HG02970 (cell line): Measurements from ENCODE around the gene MRPL34.
"Not testable (repeated sequence)": the region's sequence is repeated elsewhere in the genome, so short reads cannot be mapped to it uniquely, and the experiment has no call there.

ENCODE experiments used
- ATAC-seq: cut with Tn5 transposase; IDR thresholded peaks from one replicate; pipeline ENCODE4 v1.9.1; 2021; ENCODE audit warnings: mild to moderate bottlenecking, moderate library complexity, moderate number of reproducible peaks; ENCODE audit not compliant: unreplicated experiment, low FRiP score

The MRPL34 gene

DNA sequence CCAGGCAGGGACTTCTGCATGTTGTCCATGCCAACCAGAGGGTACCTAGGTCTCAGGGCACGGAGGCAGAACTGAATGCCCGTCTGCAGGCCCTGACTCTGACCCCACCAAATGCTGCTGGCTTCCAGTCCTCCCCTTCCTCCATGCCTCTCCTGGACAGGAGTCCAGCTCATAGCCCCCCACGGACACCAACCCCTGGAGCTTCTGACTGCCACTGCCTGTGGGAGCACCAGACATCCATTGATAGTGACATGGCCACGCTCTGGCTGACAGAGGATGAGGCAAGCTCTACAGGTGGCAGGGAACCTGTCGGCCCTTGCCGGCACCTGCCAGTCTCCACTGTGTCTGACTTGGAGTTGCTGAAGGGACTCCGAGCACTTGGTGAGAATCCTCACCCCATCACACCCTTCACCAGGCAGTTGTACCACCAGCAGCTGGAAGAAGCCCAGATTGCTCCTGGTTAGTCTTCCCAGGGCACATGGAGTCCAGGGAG is 22.1 kb upstream of the MRPL34 start:
- ATAC-seq: no peak

GRCh38 chr19:17285415-17286135 is 20.1 kb upstream of the MRPL34 start:
- no peak for ATAC-seq

- ATAC-seq: no peak
Measured at GRCh38 chr19:17286263-17286662, 19.4 kb upstream of the MRPL34 start.

GRCh38 chr19:17286752-17287151 is 18.9 kb upstream of the MRPL34 start:
- ATAC-seq: no peak

GRCh38 chr19:17289489-17289888 is 16.2 kb upstream of the MRPL34 start:
- no peak for ATAC-seq

GRCh38 chr19:17292301-17293074 is 13.2 kb upstream of the MRPL34 start:
- ATAC-seq: peak; percentile 71

DNA sequence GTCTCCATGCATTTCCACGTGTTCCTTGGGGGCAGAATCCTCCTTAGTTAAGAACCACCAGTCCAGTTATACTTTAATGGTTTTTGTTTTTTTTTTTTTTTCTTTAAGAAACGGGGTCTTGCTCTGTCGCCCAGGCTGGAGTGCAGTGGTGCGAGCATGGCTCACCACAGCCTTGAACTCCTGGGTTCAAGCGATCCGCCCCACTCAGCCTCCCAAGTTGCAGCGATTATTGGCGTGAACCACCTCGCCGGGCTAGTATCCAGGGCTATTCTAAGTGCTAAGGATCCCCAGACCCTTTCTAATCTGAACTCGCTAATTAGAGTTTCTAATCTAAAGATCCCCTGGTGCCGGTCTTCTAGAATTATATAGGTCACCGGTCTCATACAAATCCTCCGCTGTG is 12.1 kb upstream of the MRPL34 start:
- no peak for ATAC-seq

- no peak for ATAC-seq
Measured at GRCh38 chr19:17294051-17294891, 11.4 kb upstream of the MRPL34 start.

DNA sequence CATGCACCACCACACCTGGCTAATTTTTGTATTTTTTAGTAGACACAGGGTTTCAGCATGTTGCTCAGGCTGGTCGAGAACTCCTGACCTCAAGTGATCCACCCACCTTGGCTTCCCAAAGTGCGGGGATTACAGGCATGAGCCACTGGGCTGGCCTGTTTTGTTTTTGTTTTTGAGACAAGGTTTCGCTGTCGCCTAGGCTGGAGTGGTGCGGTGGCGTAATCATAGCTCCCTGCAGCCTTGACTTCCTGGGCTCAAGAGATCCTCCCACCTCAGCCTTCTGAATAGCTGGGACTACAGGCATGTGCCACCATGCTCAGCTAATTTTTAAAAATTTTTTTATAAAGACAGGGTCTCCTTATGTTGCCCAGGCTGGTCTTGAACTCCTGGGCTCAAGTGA is 10.1 kb upstream of the MRPL34 start:
- ATAC-seq: not testable (repeated sequence)

DNA sequence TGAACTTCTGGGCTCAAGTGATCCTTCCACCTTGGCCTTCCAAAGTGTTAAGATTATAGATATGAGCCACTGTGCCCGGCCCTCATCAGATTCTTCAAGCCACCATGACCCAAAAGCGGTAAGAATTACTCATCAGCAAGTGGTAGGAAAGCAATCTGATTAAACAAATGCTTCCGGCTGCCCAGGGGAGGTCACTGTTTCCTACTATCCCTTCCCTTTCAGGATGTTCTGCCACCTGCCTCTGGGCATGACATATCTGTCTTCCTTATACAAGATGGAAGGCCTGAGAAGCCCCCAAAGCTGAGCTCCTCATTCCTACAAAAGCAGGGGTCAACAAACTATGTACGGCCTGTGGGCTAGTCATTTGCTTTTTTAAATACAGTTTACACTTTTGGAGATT is 9.4 kb upstream of the MRPL34 start:
- ATAC-seq: no peak

- no peak for ATAC-seq
Measured at GRCh38 chr19:17296976-17297375, 8.7 kb upstream of the MRPL34 start.

DNA sequence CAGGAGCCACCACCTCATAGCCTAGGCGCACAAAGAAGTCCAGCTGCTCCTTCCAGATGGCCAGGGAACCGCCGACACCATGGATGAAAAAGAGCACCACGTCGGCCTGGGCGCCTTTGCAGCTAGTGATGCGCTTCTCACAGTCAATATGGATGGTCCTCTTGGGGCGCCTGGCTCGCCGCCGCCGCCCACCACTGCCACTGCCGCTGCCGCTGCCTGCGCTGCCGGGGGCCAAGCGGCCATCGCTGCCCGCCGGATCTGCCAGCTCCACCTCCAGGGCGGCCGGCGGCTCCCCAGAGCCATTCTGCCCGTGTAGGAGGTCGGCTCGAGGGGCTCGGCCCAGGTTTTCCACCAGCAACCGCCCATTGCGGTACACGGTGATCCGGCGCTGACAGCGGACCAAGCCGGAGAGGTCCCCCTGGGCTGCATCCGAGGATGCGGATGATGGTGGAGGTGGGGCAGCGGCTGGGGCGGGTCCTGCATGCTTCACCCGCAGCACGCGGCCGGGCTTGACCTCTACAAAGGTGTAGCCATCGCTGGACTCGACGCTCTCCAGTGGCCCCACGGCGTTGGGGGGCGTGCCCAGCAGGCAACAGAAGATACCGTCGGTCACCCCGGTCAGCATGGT is 4.6 kb upstream of the MRPL34 start:
- ATAC-seq: no peak

DNA sequence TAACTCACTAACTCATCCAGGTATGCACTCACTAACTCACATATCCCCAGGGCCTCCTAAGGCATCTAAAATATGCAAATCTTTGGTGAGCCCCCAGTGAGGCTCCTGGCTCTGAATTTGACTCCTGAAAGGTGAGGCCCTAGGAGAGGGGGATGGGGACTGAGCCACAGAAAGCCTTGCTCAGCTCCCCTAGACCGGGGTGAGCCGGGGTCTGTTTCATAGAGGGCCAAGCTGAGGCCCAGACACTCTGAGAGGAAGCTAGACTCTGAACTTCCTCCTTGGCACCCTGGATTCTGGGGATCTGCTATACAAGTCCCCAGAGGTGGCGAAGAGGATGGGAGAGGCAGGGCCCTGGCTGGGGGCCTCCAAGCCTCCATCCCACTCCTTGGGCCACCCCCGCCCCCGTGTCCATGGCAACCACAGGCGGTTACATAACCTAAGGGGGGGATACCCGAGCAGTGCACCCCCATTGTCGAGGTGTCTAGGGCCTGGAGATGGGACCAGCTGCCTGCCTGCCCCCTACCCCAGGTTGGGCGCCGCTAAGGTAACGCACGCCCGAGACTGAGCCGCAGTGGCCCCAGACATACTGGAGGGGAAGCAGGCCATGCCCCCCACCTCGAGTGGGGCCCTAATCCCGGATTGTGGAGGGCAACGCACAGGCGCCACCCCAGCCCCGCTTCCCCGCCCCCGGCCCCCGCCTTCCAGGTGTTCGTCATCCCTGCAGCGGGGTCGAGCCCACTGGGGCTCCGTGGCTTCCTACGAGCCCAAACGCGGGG is 3.1 kb upstream of the MRPL34 start:
- ATAC-seq: no peak

GRCh38 chr19:17303167-17303939 is 2.3 kb upstream of the MRPL34 start, which contains the start of gene ABHD8:
Gene ABHD8, minus strand, starts transcription at chr19:17303425. Its CDS starts 1,809 bp downstream, at chr19:17301616.
- peak; percentile 44 for ATAC-seq

DNA sequence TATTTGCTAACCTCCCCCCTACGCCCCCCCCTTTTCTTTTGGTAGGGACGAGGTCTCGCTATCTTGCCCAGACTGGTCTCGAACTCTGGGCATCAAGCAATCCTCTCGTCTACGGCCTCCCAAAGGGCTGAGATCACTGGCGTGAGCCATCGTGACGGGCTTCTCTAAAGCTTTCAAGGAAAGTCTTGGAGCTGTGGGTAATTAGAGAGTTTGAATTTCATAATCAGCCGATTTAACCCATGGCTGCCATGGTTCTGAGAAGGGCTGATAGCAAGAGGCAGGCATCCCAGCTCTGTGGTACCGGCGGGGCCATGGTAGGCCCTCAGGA is 1.8 kb upstream of the MRPL34 start:
- no peak for ATAC-seq

DNA sequence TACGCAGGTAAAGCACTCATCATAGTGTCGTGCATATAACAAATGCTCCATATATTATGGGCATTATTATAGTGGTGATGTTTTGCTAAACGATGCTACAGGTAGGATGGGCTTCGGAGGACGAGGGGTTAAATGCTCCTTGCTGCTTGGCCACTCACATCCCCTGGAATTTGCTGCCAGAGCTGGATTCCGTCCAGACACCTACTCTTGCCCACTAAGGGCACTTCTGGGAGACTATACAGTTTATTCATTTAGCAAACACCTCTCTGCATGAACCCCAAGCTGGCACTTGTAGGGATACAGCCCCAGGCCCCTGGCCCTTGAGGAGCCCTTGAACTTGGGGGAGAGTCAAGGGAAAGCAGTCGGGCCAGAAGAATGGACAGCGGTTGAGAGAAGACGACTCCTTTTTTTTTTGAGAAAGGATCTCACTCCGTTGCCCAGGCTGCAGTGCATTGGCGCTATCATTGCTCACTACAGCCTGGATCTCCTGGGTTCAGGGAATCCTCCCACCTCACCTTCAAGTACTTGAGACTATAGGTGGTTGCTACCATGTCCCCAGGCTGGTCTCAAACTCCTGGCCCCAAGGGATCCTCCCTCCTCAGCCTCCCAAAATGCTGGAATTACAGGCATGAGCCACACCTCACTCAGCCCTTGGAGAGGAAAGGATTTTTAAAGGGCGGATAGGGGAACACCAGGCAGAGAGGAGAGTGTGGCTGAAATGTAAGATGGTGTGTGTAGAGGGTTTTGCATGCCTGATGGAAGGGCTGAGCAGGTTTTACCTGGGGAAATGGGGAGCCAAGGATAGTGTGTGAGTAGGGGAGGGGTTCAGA is 1.1 kb upstream of the MRPL34 start:
- ATAC-seq: no peak

GRCh38 chr19:17305216-17305516 is 506 bp upstream of the MRPL34 start:
- no peak for ATAC-seq

DNA sequence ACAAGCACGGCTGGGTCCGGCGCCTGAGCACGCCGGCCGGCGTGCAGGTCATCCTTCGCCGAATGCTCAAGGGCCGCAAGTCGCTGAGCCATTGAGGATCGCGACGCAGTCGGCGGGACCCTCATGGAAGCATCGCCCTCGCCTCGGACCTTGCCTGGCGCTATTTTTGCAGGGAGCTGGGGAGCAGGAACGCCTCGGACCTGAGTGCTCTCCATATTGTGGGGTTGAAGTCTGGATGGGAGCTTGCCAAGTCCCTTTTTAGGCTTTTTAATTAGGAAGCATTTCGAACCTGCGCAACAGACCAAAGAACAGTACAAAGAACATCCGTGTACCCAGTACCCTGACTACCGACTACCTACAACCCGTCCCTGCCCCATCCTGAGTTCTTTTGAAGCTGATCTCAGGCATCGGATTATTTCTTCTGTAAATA is 628 bp downstream of the MRPL34 start:
- no peak for ATAC-seq
